HL-60 (cell line): ENCODE data around the gene CTNNA1.

Source experiments
- CTCF ChIP-seq: IDR thresholded peaks from one replicate; pipeline ENCODE4 v1.5.1; 2011; ENCODE audit warnings: low read length, control low read depth, inconsistent platforms; ENCODE audit not compliant: insufficient read depth
- GABPA ChIP-seq: IDR thresholded peaks from 2 replicates; pipeline ENCODE4 v1.6.1; 2012; ENCODE audit warnings: low read depth
- POLR2AphosphoS5 ChIP-seq: IDR thresholded peaks from 2 replicates; pipeline ENCODE4 v1.6.1; 2012; ENCODE audit warnings: low read depth
- REST ChIP-seq: IDR thresholded peaks from 2 replicates; pipeline ENCODE4 v1.6.1; 2012; ENCODE audit warnings: low read depth; ENCODE audit not compliant: insufficient replicate concordance
- SPI1 ChIP-seq: IDR thresholded peaks from 2 replicates; pipeline ENCODE4 v1.6.1; 2012; ENCODE audit warnings: low read depth, mild to moderate bottlenecking, borderline replicate concordance

GRCh38 chr5:138875552-138875875, 122.3 kb downstream of the CTNNA1 start:
- no peak for TF ChIP-seq REST
- no peak for TF ChIP-seq CTCF
- no peak for TF ChIP-seq POLR2AphosphoS5
- TF ChIP-seq GABPA = no peak
- no peak for TF ChIP-seq SPI1
